Thyroid gland (tissue), 4 donors: ENCODE measurements around the gene PAFAH1B1.

Experiments
- CTCF ChIP-seq, 6 experiments: fragments of 200-600 bp in 3 of 6; fragments of 450-650 bp in 3 of 6; sonication (generic) in 3 of 6; IDR thresholded peaks; one replicate each; pipeline ENCODE4 v1.5.1; 2016 to 2019; ENCODE audit warnings: antibody characterized with exemption in 6 of 6, mild to moderate bottlenecking in 2 of 6, inconsistent platforms in 1 of 6, moderate library complexity in 1 of 6
- POLR2A ChIP-seq, 2 donors: fragments of 450-650 bp; IDR thresholded peaks; one replicate each; pipeline ENCODE4 v1.6.1; 2017; ENCODE audit warnings: antibody characterized with exemption in 2 of 2, mild to moderate bottlenecking in 2 of 2, moderate library complexity in 1 of 2

DNA sequence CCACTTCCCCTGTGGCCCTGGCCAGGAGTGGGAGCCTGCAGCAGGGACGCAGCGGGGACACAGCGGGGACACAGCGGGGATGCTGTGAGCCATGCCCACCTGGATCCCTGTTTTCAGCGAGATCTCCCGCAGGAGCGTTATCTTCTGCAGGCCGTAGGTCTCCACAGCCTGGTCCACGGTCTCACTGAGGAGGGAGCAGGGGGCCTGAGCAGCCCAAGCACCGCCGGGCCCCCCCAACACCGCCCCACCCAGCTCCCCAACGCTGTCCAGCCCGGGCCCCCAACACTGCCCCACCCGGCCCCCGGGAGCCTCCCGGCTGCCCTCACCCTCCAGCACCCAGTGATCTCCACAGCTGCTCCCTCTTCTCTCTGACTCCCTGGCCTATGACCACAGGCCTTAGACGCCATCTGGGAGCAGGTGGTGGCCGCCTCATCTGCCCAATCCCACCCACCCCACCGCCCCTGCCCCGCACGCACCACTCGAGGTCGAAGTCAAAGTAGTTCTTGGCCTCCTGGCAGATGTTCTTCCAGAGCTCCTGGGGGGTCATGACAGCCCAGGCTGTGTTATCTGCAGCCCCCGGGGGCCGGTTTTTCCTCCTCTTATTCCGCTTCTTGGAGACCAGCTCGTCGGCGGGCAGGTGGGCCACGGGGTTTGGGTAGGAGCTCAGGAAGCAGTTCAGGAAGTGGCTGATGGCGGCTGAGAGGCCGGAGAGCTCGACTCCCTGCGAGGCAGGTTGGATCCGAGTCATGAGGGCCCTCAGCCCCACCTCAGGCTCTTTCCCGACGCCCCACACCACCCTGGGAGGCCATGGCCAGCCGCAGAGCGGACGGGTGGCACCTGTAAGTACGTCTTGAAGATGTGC lies 101.2 kb downstream of the PAFAH1B1 start:
- TF ChIP-seq CTCF (IDR thresholded peaks at IDR 0.05) (no peak), POLR2A (IDR thresholded peaks at IDR 0.05) (no peak)
